HFFc6 (cell line): Measurements from ENCODE around the gene DOCK6. TPM values are rescaled to one million over a fixed set of nuclear protein-coding genes. Genes with fewer than 3 reads are reported as not detected.

Experiments used
- DNase-seq: peaks from one replicate; pipeline ENCODE4 v3.0.0-alpha.2; 2018
- H3K27ac Mint-ChIP-seq: 2 replicates; pipeline ENCODE4 v1.8.0; 2020; ENCODE audit warnings: mild to moderate bottlenecking, mixed read lengths
- H3K27me3 Mint-ChIP-seq: 2 replicates; pipeline ENCODE4 v1.8.0; 2021; ENCODE audit warnings: mild to moderate bottlenecking, moderate library complexity, mixed read lengths; ENCODE audit not compliant: insufficient read depth
- H3K36me3 Mint-ChIP-seq: 2 replicates; pipeline ENCODE4 v1.8.0; 2021; ENCODE audit warnings: low read depth, mixed read lengths
- H3K4me1 Mint-ChIP-seq: 2 replicates; pipeline ENCODE4 v1.8.0; 2020; ENCODE audit warnings: low read depth, mixed read lengths
- H3K4me3 Mint-ChIP-seq: 2 replicates; pipeline ENCODE4 v1.8.0; 2020; ENCODE audit warnings: mild to moderate bottlenecking, moderate library complexity, mixed read lengths
- H3K9me3 Mint-ChIP-seq: 2 replicates; pipeline ENCODE4 v1.8.0; 2020; ENCODE audit warnings: mild to moderate bottlenecking, mixed read lengths
- CTCF ChIP-seq: fragments of 200-600 bp; sonication (generic); IDR thresholded peaks from 2 replicates; pipeline ENCODE4 v1.5.0; 2021; ENCODE audit warnings: antibody characterized with exemption, mild to moderate bottlenecking
- total RNA-seq, 6 experiments: library from RNA; stranded (reverse); fragmentation: NEBNext Ultra II Directional; extraction: Animal tissue kit (Norgen Biotek cat#: 25700); gene quantifications; 2 replicates in 1 of 6; 3 replicates in 5 of 6; pipeline ENCODE4 v1.2.3, GENCODE V29; 2021

DOCK6 gene
- total RNA-seq, 6 experiments from 2014 or later: 20.7 to 32.2 (median 22.9) TPM

- Mint-ChIP-seq H3K27ac (peak overlapping the region; percentile 18; the same call in 1 of the 2 replicates), H3K4me3 (no peak overlapping the region), H3K36me3 (peaks cover 35% of the 10 kb centered on the region), H3K4me1 (peaks cover 25% of the 10 kb centered on the region), H3K9me3 (no peaks in the 10 kb centered on the region), H3K27me3 (peaks cover 1% of the 10 kb centered on the region; the same call in 1 of the 2 replicates)
- DNase-seq: no peak
- TF ChIP-seq CTCF: no peak
Observed at GRCh38 chr19:11173516-11174155, 88.7 kb downstream of the DOCK6 start.

DNA sequence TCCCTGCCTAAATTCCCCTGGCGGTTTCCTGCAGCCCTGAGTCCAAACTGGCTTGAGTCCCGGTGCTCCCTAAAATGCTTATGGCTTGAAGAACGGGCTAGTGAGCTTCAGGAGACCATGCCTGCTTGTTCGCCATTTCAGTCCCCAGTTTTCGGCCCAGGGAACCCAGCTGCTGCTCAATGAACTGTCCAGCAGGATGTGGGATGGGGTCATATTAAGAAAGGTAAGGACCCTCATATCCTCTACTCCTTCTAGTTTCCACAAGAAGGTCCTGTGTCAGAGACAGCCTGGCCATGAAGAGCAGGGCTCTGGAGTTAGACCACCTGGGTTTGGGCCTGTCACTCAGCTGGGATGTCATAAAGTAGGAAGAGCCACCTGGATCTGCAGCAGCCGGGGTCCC, 89.7 kb downstream of the DOCK6 start:
- TF ChIP-seq CTCF: no peak
- H3K27me3 Mint-ChIP-seq: no peaks in the 10 kb centered on the region; the same call in 1 of the 2 replicates
- H3K9me3 Mint-ChIP-seq: no peaks in the 10 kb centered on the region
- peak overlapping the region; percentile 9; the same call in 1 of the 2 replicates for H3K27ac Mint-ChIP-seq
- H3K4me3 Mint-ChIP-seq: no peak overlapping the region
- peaks cover 40% of the 10 kb centered on the region for H3K36me3 Mint-ChIP-seq
- H3K4me1 Mint-ChIP-seq: peaks cover 28% of the 10 kb centered on the region
- no peak for DNase-seq

GRCh38 chr19:11171144-11171543, 91.2 kb downstream of the DOCK6 start:
- H3K4me3 Mint-ChIP-seq: no peak overlapping the region
- H3K4me1 Mint-ChIP-seq: peaks cover 37% of the 10 kb centered on the region
- peaks cover 4% of the 10 kb centered on the region; the same call in 1 of the 2 replicates for H3K9me3 Mint-ChIP-seq
- H3K36me3 Mint-ChIP-seq: peaks cover 39% of the 10 kb centered on the region
- no peak for DNase-seq
- H3K27ac Mint-ChIP-seq: no peak overlapping the region
- no peak for TF ChIP-seq CTCF
- peaks cover 4% of the 10 kb centered on the region for H3K27me3 Mint-ChIP-seq

- Mint-ChIP-seq H3K27me3 (peaks cover 4% of the 10 kb centered on the region), H3K27ac (peak overlapping the region; percentile 95), H3K36me3 (peaks cover 45% of the 10 kb centered on the region), H3K9me3 (peaks cover 4% of the 10 kb centered on the region; the same call in 1 of the 2 replicates), H3K4me3 (peak overlapping the region; percentile 30; the same call in 1 of the 2 replicates), H3K4me1 (peaks cover 48% of the 10 kb centered on the region)
- no peak for DNase-seq
- TF ChIP-seq CTCF: no peak
Observed at GRCh38 chr19:11169896-11170678, 92.2 kb downstream of the DOCK6 start.

DNA sequence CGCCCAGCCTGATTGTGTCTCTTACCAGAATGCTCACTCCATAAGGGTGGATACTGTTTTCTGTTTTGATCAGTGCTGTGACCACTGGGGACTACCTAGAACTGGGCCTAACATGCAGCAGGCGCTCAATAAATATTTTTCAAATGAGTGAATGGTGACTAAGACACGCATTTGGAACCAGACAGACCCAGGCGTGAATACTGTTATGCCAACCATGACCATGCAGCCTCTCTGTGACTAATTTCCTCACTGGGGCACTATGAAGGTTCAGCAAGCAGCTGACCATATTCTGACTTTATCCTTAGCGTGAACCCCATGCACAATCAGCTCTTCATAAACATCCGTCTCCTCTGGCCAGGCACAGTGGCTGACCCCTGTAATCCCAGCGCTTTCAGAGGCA, 93.8 kb downstream of the DOCK6 start:
- peaks cover 59% of the 10 kb centered on the region for H3K36me3 Mint-ChIP-seq
- peaks cover 8% of the 10 kb centered on the region for H3K27me3 Mint-ChIP-seq
- TF ChIP-seq CTCF: no peak
- H3K4me1 Mint-ChIP-seq: peaks cover 58% of the 10 kb centered on the region
- peak; percentile 99 for DNase-seq
- H3K4me3 Mint-ChIP-seq: peak overlapping the region; percentile 71
- H3K9me3 Mint-ChIP-seq: peaks cover 4% of the 10 kb centered on the region; the same call in 1 of the 2 replicates
- H3K27ac Mint-ChIP-seq: peak overlapping the region; percentile 95
